RWPE2 (cell line): ENCODE data around the gene MYLK4.

Experiments
- ATAC-seq: fragments of 200-7000 bp; cut with Tn5 transposase; 3 replicates; pipeline ENCODE4 v1.9.1; 2021; ENCODE audit warnings: low read depth
- DNase-seq: peaks from one replicate; pipeline ENCODE4 v3.0.0-alpha.2; 2020; ENCODE audit warnings: low spot score
- H3K27ac ChIP-seq: fragments of 450-650 bp; 2 replicates; pipeline ENCODE4 v1.5.1; 2017; ENCODE audit warnings: mild to moderate bottlenecking; ENCODE audit not compliant: poor library complexity, severe bottlenecking
- H3K27me3 ChIP-seq: fragments of 250-450 bp; sonication (Bioruptor Pico); 2 replicates; pipeline ENCODE4 v1.5.1; 2021; ENCODE audit warnings: mild to moderate bottlenecking, moderate library complexity; ENCODE audit not compliant: insufficient read depth, poor library complexity, severe bottlenecking
- H3K36me3 ChIP-seq: fragments of 250-450 bp; sonication (Bioruptor Pico); 2 replicates; pipeline ENCODE4 v1.5.1; 2020; ENCODE audit warnings: low read depth, mild to moderate bottlenecking, moderate library complexity
- H3K4me1 ChIP-seq: fragments of 250-450 bp; sonication (Bioruptor Pico); 2 replicates; pipeline ENCODE4 v1.5.1; 2021; ENCODE audit warnings: mild to moderate bottlenecking, moderate library complexity; ENCODE audit not compliant: insufficient read depth, poor library complexity, severe bottlenecking
- H3K4me3 ChIP-seq: fragments of 250-450 bp; sonication (Bioruptor Pico); 2 replicates; pipeline ENCODE4 v1.5.1; 2021; ENCODE audit warnings: mild to moderate bottlenecking, moderate library complexity; ENCODE audit not compliant: severe bottlenecking
- H3K9me3 ChIP-seq: fragments of 250-450 bp; sonication (Bioruptor Pico); 2 replicates; pipeline ENCODE4 v1.5.1; 2021; ENCODE audit warnings: mild to moderate bottlenecking, moderate library complexity; ENCODE audit not compliant: severe bottlenecking
- TF ChIP-seq, protein P1 (sequence below): fragments of 450-650 bp; IDR thresholded peaks from one replicate; pipeline ENCODE4 v1.5.1; 2017; ENCODE audit warnings: mild to moderate bottlenecking, moderate library complexity; ENCODE audit not compliant: poor library complexity, severe bottlenecking

MYLK4 gene

DNA sequence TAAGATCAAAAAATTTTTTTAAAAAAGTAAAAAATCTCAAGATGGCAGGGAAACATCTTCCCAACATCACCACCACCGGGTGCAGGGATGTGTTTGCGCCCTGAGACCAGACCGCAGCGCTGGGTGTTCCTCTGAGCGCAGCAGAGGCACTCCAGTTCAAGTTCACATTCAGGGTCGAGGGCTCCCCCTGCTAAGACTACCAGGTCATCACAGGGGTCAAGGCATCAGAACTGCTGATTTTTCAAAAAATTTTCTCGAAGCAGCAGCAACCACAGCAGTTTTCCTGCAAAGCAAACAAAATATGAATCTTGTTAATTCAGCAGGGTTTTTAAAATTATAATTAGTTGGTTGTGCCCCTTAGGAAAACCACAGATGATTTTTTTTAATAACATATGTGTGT is 83.1 kb downstream of the MYLK4 start:
- no peak for ATAC-seq
- no peak for DNase-seq
- H3K4me3 ChIP-seq: no peak overlapping the region
- no peaks in the 10 kb centered on the region for H3K9me3 ChIP-seq
- TF ChIP-seq, protein P1, sequence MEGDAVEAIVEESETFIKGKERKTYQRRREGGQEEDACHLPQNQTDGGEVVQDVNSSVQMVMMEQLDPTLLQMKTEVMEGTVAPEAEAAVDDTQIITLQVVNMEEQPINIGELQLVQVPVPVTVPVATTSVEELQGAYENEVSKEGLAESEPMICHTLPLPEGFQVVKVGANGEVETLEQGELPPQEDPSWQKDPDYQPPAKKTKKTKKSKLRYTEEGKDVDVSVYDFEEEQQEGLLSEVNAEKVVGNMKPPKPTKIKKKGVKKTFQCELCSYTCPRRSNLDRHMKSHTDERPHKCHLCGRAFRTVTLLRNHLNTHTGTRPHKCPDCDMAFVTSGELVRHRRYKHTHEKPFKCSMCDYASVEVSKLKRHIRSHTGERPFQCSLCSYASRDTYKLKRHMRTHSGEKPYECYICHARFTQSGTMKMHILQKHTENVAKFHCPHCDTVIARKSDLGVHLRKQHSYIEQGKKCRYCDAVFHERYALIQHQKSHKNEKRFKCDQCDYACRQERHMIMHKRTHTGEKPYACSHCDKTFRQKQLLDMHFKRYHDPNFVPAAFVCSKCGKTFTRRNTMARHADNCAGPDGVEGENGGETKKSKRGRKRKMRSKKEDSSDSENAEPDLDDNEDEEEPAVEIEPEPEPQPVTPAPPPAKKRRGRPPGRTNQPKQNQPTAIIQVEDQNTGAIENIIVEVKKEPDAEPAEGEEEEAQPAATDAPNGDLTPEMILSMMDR: no peak
- no peaks in the 10 kb centered on the region for H3K36me3 ChIP-seq
- no peak overlapping the region for H3K27ac ChIP-seq
- H3K4me1 ChIP-seq: peaks cover 9% of the 10 kb centered on the region
- no peaks in the 10 kb centered on the region for H3K27me3 ChIP-seq

- TF ChIP-seq, protein P1: no peak
- Histone ChIP-seq H3K27ac (no peak overlapping the region), H3K4me3 (no peak overlapping the region), H3K4me1 (peaks cover 9% of the 10 kb centered on the region), H3K9me3 (no peaks in the 10 kb centered on the region), H3K27me3 (no peaks in the 10 kb centered on the region), H3K36me3 (no peaks in the 10 kb centered on the region)
- DNase-seq: no peak
- ATAC-seq: no peak
These were observed 83.7 kb downstream of the MYLK4 start for GRCh38 chr6:2666906-2667575.

- Histone ChIP-seq H3K4me1 (peaks cover 9% of the 10 kb centered on the region), H3K27ac (no peak overlapping the region), H3K9me3 (no peaks in the 10 kb centered on the region), H3K36me3 (no peaks in the 10 kb centered on the region), H3K4me3 (no peak overlapping the region), H3K27me3 (no peaks in the 10 kb centered on the region)
- ATAC-seq: peak; percentile 46; the same call in 2 of the 3 replicates
- DNase-seq: no peak
- TF ChIP-seq, protein P1: no peak
These were observed 85.3 kb downstream of the MYLK4 start for GRCh38 chr6:2665146-2666070.

DNA sequence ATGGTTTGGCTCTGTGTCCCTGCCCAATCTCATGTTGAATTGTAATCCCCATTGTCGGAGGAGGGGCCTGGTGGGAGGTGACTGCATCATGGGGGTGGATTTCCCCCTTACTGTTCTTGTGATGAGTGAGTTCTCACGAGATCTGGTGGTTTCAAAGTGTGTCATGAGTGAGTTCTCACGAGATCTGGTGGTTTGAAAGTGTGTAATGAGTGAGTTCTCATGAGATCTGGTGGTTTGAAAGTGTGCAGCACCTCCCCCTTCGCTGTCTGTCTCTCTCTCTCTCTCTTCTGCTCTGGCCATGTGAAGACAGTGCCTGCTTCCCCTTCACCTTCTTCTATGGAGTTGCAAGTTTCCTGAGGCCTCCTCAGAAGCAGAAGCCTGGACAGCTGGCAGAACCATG is 87.6 kb downstream of the MYLK4 start:
- no peak for ATAC-seq
- Histone ChIP-seq H3K27ac (no peak overlapping the region), H3K9me3 (no peaks in the 10 kb centered on the region), H3K4me1 (peaks cover 31% of the 10 kb centered on the region), H3K4me3 (no peak overlapping the region), H3K27me3 (no peaks in the 10 kb centered on the region), H3K36me3 (no peaks in the 10 kb centered on the region)
- no peak for DNase-seq
- TF ChIP-seq, protein P1: no peak
